ENCODE results near the gene CARMIL3.

Gene CARMIL3

DNA sequence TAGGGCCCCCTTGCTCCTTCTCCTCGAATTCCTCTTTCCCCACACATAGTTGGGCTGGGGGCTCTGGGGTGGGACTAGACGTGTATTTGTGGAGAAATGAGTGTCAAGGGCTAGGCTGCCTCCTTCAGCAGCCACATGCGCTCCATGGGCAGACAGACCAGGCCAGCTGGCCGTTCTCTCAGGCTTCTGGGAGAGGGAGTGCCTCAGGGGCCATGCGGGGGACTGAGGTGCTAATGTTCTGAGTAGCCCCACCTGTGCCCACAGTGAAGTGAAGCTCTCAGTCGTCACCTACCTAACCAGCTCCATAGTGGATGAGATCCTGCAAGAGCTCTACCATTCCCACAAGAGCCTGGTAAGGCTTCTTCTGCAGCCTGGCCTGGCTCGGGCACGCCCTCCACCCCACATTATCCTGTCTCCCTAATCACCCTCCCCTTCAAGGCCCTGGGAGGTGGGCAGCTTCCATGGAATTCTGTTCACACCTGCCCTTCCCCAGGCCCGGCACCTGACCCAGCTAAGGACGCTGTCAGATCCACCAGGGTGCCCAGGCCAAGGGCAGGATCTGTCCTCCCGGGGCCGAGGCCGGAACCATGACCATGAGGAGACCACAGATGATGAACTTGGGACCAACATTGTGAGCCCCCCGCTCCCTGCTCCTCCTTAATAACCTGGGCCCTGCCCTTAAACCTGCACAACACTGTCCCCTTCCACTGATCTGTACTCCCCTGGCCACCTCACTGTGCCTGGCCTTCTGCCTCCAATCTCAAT, 10.6 kb downstream of the CARMIL3 start:
- no peak for DNase-seq (ENCODE audit: low spot score)

DNA sequence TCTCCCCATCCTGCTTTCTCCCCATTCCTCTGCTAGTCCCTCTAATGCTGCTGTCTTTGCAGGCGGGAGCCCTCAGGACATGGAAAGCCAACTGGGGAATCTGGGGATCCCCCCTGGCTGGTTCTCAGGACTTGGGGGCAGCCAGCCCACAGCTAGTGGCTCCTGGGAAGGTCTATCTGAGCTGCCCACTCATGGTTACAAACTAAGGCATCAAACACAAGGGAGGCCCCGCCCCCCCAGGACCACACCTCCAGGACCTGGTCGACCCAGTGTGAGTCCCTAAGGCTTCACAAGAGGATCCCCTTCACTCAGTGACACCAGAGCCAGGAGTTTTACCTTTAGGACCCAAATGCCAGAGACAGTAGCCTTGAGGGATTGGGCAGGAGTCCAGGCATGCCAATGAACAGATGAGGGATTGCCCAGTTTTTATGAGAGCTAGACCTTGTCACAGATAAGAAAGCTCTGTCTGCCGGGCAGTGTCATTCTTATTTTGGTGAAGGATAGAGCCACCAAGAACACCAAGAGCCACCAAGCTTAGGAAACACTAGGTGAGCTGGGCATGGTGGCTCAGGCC, 11.5 kb downstream of the CARMIL3 start:
- DNase-seq (ENCODE audit: low spot score) = no peak

DNA sequence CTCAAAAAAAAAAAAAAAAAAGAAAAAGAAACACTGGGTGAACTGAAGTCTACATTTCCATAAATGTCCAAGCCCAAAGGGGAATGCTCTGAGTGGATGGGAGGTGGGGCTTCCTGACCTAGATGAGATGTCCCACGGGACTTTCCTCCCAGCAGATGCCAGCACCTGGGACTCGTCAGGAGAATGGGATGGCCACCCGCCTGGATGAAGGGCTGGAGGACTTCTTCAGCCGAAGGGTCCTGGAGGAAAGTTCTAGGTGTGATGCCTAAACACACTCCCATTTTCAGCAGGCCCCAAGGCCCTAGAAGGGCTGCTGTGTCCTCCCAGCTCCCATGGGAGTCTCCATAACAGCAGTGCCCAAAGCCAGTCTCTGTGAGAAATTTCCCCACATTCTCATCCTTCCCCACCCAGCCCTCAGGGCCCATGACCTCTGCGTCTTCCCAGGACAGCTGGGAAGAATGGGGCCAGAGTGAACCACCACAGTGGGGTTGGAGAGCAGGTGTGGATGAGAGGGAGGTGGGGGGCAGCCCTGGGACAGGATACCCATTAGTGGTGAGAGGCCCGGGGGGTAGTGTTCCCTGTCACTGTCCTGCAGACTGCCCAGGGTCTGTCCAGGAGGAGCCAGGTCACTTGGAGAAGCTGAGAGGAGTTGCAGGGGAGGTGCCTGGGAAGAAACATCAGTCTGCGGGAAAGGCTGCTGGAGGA, 12.4 kb downstream of the CARMIL3 start:
- DNase-seq (ENCODE audit: low spot score) = no peak

DNA sequence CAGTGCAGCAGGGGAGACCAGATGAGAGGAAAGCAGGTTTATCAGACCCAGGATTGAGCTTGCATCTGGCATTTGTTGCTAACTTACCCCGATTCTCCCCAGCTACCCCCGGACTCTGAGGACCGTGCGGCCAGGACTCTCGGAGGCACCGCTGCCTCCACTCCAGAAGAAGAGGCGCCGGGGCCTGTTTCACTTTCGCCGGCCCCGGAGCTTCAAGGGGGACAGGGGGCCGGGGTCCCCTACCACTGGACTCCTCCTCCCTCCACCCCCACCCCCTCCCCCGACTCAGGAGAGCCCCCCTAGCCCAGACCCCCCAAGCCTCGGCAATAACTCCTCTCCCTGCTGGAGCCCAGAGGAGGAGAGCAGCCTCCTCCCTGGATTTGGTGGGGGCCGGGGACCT, 13.0 kb downstream of the CARMIL3 start:
- no peak for DNase-seq (ENCODE audit: low spot score)

DNA sequence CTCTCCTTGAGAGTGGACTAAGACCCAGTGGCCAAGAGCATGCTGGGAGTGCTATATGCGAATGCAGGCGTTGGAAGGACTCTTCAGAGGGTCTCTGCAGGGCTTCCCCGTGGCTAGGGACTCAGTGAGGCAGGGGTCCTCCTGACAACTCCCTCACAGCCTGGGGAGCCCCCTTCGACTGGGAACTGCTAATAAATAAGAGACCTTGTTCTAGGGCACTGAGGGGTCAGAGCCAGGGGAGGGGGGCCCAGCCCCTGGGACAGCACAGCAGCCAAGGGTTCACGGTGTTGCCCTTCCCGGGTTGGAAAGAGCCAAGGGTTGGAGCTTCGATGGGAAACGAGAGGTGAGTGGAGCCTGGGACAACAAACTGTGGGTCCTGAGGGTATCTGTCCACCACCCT, 13.6 kb downstream of the CARMIL3 start:
- DNase-seq (ENCODE audit: low spot score) = no peak

DNA sequence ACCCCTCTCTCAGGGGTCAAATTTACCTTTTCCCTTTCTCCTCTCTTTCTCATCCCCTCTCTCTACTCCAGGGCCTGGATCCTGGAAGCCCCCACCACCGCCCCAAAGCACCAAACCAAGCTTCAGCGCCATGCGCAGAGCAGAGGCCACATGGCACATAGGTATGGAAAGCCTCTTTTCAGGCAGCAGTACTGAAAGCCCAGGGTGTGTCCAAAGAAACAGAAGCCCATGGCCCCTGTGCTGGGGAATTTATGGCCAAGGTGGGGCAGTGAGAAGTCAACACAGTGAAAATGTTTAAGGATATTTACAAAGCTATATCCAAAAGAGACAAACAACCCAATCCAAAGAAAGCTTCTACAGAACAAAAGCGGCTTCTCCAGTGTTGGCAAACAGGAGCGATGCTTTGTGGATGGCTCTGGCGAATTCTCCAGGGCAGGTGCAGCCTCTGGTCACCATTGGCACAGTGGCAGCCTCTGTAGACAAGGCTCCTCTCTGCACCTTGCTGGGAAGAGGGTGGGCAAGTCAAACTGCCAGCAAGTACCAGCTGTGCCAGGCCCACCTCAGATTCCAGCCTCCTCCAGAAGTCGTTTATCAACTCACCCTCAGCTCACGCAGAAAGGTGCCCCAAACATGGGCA, 14.8 kb downstream of the CARMIL3 start:
- no peak for DNase-seq (ENCODE audit: low spot score)

DNA sequence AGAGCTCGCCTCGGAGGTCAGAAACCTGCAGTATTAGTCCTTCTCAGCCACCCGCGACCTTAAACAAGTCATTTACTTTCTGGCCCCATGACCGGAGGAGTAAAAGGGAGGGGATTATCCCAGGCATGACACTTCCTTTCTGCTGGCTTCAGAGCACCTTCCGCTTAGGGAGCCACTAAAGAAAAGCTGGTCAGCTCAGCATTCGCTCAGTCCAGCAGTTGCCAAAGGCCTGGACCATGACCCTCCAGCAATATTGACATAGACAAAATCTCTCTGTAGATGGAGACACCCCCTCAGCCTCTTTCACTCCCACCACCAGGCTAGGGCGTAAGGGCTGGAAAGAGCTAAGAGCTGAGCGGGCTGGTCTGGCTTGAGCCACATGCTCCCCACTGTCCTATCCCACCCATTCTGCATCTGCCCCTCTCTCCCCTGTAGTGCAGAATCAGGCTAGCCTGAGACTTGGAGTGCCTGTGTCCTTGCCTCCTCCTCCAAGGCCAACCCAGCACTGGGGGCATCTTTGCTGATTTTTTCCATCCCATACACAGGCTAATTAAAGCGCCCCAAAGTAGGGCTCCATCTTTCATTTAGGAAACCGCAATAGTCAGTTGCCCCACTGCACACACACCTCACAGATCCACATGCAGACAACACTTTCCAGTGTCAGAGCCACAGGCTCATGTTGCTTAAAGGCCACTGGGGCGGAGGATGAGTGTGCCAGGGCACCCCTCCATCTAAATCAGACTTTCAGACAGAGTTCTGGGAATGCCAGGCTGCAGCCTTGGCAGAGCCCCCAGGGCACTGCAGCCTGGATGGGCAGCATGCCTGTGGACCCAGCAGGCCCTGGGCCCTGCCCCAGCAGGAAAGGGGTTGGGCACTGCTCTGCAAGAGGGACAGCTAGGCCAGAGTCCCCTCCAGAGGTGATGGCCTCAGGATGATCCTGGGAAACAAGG, 15.6 kb downstream of the CARMIL3 start:
- no peak for DNase-seq (ENCODE audit: low spot score)

DNA sequence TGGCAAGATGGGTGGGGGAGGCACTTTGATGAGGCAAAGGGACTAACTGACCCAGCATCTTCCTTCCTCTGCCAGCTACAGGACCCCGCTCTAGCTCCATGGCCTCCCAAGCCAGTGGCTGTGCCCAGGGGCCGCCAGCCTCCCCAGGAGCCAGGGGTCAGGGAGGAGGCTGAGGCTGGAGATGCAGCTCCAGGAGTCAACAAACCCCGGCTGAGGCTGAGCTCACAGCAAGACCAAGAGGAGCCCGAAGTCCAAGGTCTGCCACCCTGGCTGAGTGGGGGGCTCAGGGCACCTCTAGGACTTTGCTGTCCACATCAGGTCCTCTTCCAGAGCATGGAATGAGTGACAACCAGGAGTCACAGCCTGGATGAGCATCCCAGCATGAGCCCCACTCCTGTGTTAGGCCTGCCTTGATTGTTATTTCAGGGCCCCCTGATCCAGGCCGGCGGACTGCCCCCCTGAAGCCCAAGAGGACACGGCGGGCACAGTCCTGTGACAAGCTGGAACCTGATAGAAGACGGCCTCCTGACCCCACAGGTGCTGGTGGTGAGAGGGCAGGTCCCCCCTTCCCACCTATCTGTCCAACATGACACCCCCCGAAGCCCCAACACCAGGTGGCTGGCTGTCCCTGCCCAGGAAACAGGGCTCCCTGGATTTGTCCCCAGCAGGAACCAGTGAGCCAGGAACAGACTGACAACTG, 17.1 kb downstream of the CARMIL3 start:
- DNase-seq (ENCODE audit: low spot score) = no peak

DNA sequence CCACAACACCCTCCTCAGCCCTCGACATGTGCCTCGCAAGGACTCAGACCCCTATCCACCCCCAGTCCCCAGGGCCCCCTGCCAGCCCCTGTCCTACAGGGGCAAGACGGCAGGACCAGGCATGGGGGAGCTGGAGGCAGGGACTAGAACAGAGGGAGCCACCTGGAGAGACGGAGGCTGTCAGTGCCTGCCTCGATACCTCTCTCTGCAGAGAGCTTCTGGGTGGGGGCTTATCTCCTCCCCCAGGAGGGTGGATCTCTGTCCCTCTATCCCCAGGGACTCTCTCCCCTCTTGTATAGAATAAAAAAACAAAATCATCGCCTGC, 17.6 kb downstream of the CARMIL3 start:
- DNase-seq (ENCODE audit: low spot score) = no peak

DNA sequence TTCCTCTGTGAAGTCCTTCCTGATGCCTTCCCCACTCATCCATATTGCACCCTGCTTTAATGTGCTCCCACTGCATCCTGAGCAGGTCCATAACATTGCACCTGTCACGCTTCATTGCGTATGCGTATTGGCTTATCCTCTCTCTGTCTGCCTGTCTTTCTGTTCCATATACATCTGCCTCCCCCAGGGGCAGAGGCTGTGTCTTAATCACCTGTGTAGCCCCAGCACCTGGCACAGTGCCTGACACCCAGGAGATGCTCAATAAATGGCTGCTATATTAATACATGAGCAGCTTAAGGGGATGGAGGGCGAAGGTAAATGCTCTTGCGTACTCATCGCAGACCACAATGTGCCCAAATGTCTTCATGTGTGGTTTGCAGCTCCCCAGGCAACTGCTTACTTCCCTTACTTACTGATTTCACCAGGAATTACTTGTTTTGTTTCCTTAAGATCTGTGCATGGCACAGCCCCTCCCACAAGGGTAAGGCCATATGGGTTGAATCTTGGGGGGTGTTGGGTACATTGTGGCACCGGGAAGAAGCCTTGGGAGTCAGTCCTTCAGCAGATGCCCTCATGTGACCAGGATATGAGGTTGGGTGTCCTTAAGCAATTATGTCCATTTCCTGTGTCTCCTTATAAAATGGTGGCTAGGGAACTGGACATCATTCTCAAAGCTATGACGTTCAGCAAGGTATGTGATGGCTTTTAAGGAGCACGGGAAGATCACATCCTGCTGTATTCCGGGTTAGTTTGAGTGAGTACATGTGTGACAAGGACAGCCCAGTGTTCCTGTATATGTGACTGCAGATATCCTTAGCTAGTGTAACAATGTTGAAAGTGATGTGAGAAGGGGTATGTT, 18.7 kb downstream of the CARMIL3 start:
- DNase-seq (ENCODE audit: low spot score) = no peak

DNA sequence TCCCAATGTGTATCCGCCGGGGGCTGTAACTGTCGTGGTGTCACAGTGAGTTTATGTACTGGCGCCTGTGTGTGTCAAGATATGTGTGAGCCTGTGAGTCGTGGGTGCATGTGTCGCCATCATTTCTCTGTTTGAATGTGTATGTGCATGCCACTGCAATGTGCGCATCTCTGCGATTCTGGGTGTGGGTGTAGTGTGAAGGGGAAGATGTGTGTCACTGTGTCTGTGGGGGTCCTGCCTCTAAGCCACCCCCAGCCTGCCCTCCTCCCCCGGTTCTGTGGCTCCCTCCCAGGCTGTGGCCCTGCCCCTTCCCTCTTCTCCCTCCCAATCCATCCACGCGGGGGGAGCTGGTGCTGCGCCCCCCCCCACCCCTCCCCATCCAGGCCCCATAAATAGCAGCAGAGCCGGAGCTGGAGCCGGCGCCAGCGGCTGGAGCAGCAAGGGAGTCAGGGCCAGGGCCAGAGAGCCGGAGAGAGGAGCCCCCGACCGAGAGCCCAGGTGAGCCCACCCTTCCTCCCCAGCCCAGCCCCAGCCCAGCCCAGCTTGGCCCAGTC, 19.4 kb downstream of the CARMIL3 start, which contains the start of gene CPNE6:
TSS of gene CPNE6 (plus strand) at position 419 of the 554 bp plus-strand sequence. CDS start 1,375 bp downstream, outside the sequence.
- DNase-seq (ENCODE audit: low spot score) = no peak

DNA sequence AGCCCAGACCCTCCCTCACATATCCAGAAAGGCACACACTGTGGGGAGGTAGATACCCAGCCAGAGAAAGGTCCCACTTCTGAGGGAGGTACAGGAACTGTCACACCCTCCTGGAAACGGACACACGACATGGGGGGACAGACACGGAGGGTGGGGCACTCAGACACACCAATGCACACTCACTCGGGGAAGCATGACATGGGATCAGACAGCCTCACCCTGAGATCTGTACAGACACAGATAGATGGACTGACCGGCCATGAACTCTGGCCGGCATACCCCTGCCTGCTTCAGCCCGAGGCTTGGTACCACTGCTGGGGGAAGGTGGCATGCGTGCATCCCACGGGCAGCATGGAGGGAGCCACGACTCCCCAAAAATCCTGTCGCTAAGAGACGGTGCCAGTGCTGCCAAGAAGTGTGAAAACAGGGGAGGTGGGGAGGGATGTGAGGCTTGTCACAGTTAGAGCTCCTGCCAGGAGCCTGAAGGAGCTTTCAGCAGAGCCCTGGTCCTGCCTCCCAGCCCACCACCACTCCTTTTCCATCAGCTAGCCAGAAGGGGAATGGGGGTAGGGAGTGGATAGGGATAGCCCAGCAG, 20.1 kb downstream of the CARMIL3 start:
- no peak for DNase-seq (ENCODE audit: low spot score)

DNA sequence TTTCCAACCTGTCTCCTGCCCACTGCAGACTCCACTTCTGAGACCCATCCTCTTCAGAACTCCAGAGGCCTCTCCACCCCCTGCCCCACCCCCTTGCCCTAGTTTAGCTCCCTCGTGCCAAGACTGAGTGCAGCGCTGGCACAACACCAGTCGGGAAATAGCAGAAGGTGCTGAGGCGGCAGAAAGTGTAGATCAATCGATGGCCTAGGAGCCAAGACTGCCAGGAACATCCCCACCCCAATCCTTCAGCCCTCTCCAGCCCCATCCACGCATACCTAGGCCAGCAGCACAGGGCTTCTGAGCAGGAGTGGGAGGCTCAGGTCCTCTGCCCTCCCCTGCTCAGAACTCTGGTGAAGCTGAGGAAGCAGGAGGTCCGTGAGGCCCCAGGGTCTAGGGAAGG, 20.6 kb downstream of the CARMIL3 start:
- DNase-seq (ENCODE audit: low spot score) = no peak

DNA sequence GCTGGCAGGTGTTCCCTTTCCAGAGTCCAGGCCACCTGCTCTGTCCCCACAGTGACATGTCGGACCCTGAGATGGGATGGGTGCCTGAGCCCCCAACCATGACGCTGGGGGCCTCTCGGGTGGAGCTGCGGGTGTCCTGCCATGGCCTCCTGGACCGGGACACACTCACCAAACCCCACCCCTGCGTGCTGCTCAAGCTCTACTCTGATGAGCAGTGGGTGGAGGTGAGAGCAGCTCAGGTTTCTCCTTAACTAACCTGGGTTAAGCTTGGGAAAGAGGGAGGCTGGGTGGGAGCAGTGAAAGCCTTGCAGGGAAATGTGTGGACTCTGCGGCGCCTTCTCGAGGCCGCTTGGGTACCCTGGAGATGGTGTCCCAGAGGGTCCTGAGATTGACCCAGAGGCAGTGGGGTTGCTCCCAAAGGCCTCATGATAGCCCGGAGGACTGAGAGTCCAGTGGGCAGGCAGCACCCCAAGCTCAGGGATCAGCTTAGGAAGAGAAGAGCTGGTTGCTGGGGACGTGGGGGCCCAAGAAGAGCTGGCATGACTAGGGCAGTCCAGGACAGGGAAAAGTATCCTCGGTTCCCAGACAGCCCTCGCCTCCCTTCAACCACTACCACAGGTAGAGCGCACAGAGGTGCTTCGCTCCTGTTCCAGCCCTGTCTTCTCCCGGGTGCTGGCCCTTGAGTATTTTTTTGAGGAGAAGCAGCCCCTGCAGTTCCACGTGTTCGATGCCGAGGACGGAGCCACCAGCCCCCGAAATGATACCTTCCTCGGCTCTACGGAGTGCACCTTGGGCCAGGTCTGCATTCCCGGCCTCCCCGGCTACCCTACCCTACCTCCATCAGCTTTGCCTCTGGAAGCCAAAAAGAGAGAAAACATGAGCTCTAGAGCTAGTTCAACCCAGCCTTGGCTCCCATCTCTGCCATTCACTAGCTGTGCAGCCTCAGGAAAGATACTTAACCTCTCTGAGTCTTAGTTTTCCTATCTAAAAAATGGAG, 21.4 kb downstream of the CARMIL3 start:
- no peak for DNase-seq (ENCODE audit: low spot score)

DNA sequence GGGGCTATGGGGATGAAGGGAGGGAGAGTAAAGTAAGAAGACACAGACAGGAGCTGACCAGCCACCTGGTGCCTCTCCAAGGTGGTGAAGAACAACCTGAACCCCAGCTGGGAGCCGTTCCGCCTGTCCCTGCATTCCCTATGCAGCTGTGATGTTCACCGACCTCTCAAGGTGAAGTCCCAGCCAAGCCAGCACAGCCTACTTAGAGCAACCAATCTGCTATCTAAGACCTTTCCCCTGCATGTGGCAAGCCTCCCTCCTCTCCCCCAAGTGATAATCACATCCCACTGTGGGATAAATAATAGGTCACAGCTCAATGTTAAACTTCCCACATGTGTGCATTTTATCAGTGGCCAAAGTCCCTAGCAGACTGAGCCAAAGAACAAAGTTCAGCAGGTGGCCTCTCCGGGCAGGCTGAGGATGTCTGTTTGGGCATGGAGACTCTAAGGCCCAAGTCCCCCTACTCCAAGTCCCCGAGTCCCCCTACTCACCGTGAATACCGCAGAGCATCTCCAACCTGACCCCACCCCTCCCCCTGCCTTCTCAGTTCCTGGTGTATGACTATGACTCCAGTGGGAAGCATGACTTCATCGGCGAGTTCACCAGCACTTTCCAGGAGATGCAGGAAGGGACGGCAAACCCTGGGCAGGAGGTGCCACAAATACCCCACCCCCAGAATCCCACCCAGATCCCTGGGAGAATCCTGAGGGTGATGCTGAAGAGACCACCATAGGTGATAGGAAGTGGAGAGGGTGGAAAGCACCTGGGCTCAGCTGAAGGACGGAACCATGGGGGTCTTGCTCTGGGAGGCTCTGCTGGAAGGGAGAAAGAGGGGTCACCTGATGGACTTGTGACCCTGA, 23.0 kb downstream of the CARMIL3 start:
- DNase-seq (ENCODE audit: low spot score) = no peak

DNA sequence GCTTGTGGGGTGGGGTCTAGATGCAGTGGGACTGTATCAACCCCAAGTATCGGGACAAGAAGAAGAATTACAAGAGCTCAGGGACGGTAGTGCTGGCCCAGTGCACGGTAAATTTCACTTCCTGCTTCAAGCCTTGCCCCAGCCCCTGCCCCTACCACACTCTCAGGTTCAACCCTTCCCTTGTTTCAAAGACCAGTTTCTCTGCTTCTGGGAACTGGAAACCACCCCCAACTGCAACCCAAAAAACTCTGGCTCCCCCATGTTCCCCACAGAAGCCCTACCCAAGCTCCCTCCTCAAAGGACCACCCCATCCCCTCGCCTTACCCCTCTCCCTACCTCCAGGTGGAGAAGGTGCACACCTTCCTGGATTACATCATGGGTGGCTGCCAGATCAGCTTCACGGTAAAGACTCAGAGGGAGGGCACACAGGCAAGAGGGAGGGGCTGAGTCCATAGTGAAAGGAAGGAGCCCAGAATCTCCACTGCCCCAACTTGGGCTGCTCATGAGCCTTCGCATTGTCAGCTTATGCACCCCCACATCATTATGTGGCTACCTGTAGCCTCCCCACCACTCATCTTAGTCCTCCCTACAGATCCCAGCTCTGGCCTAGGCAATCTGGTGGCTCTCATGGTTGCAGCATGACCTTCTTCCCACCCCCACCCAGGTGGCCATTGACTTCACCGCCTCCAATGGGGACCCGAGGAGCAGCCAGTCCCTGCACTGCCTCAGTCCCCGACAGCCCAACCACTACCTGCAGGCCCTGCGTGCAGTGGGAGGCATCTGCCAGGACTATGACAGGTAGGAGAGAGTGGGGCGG, 23.9 kb downstream of the CARMIL3 start:
- no peak for DNase-seq (ENCODE audit: low spot score)

DNA sequence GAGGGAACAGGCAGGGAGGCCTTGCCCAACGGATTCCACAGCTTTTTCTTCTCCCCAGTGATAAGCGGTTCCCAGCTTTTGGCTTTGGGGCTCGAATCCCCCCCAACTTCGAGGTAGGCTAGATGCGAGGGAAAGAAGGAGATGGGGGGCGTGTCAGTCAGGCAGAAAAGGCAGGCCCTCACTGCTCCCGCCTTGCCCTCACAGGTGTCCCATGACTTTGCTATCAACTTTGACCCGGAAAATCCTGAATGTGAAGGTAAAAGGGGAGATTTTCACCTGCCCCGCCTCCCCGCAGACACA, 24.4 kb downstream of the CARMIL3 start:
- DNase-seq (ENCODE audit: low spot score) = no peak
